ENCODE data around the gene ARID4A. TPM values are rescaled to one million over a fixed set of nuclear protein-coding genes. Genes with fewer than 3 reads are reported as not detected.

ARID4A gene
- total RNA-seq, 4 donors from 2014 or later = 9.9 to 19.3 (median 13.4) TPM

- intact Hi-C loops (cut with DNase I) = no loop called here
- H3K27me3 ChIP-seq = no peaks in the 10 kb centered on the region
- TF ChIP-seq POLR2A (IDR thresholded peaks at IDR 0.05) (no peak), CTCF (IDR thresholded peaks at IDR 0.05) (no peak)
- WGBS, 2 donors = 93 to 95% methylated on average over 8 of the region's 8 CpGs
- no peak for DNase-seq
- no peak overlapping the region for H3K27ac ChIP-seq
- peaks cover 0 to 74% (median 8%) of the 10 kb centered on the region in 3 donors for H3K36me3 ChIP-seq
- no peaks in the 10 kb centered on the region for H3K9me3 ChIP-seq
- H3K4me3 ChIP-seq = no peak overlapping the region
- peaks cover 0 to 35% (median 19%) of the 10 kb centered on the region in 3 donors for H3K4me1 ChIP-seq
Observed at GRCh38 chr14:58278177-58278576, 20.2 kb upstream of the ARID4A start.

- WGBS, 2 donors = 1 to 4% methylated on average over 4 of the region's 4 CpGs
- peaks cover 0 to 84% (median 14%) of the 10 kb centered on the region in 3 donors for H3K36me3 ChIP-seq
- peaks cover 0 to 48% (median 18%) of the 10 kb centered on the region in 3 donors for H3K4me1 ChIP-seq
- DNase-seq = no peak
- H3K9me3 ChIP-seq = no peaks in the 10 kb centered on the region
- peak overlapping the region in 1 of 4 donors; percentile 1 for H3K4me3 ChIP-seq
- peak overlapping the region; percentile 23 to 82 (median 79) for H3K27ac ChIP-seq
- TF ChIP-seq CTCF (IDR thresholded peaks at IDR 0.05) (no peak), POLR2A (IDR thresholded peaks at IDR 0.05) (no peak)
- intact Hi-C loops (cut with DNase I) = no loop called here
- no peaks in the 10 kb centered on the region for H3K27me3 ChIP-seq
Observed at GRCh38 chr14:58280954-58281787, 17.2 kb upstream of the ARID4A start.

GRCh38 chr14:58281969-58282368 lies 16.4 kb upstream of the ARID4A start:
- TF ChIP-seq CTCF (IDR thresholded peaks at IDR 0.05) = no peak
- no peak for TF ChIP-seq POLR2A (IDR thresholded peaks at IDR 0.05)
- Histone ChIP-seq H3K4me3 (no peak overlapping the region), H3K4me1 (peaks cover 0 to 47% (median 18%) of the 10 kb centered on the region in 3 donors), H3K27me3 (no peaks in the 10 kb centered on the region), H3K36me3 (peaks cover 0 to 84% (median 14%) of the 10 kb centered on the region in 3 donors), H3K9me3 (no peaks in the 10 kb centered on the region), H3K27ac (peak overlapping the region; percentile 23 to 80 (median 54))
- intact Hi-C loops (cut with DNase I) = no loop called here
- WGBS, 2 donors = 46 to 52% methylated on average over 3 of the region's 3 CpGs
- DNase-seq = no peak

DNA sequence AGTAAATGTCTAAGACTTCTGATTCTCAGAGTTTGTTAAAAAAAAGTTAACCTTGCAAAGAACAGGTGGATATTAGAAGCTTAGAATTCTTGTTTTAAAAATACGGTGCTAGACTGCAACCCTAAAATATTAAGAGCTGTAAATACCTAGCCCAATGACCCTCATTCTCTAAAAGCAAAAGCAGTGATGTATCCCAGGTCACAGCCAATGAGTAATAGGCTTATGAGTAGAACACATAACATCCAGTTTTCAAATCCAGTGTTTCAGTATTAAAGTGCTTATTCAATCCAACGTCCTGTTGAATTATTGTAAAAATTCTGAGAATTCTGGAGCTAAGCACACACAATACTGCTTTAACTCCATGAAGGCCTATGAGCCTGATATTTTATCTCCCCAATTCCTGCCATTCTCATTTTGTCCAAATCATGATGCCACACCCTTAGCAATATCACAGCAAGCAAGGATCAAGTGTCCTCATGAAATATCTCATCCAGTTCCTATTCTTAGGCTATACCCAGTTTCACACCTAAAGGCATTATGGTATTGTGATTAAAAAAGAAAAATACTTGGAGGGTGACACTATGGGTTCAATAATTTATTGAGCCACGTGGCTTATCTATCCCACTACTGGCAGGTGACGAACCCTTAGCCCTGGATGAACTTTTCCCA lies 15.3 kb upstream of the ARID4A start:
- no peaks in the 10 kb centered on the region for H3K27me3 ChIP-seq
- no peak overlapping the region for H3K4me3 ChIP-seq
- H3K36me3 ChIP-seq = peaks cover 0 to 84% (median 6%) of the 10 kb centered on the region in 3 donors
- H3K9me3 ChIP-seq = no peaks in the 10 kb centered on the region
- intact Hi-C loops (cut with DNase I) = no loop called here
- no peak for DNase-seq
- peaks cover 0 to 54% (median 18%) of the 10 kb centered on the region in 3 donors for H3K4me1 ChIP-seq
- WGBS, 2 donors = 72 to 73% methylated on average over 4 of the region's 4 CpGs
- TF ChIP-seq CTCF (IDR thresholded peaks at IDR 0.05) (no peak), POLR2A (IDR thresholded peaks at IDR 0.05) (no peak)
- peak overlapping the region in 2 of 4 donors; percentile 2 to 22 for H3K27ac ChIP-seq

- peaks cover 0 to 61% (median 18%) of the 10 kb centered on the region in 3 donors for H3K4me1 ChIP-seq
- TF ChIP-seq CTCF (IDR thresholded peaks at IDR 0.05) (no peak), POLR2A (IDR thresholded peaks at IDR 0.05) (no peak)
- H3K27me3 ChIP-seq = no peaks in the 10 kb centered on the region
- no peak for DNase-seq
- peak overlapping the region in 1 of 4 donors; percentile 22 for H3K27ac ChIP-seq
- H3K36me3 ChIP-seq = peaks cover 0 to 84% (median 6%) of the 10 kb centered on the region in 3 donors
- H3K4me3 ChIP-seq = no peak overlapping the region
- no peaks in the 10 kb centered on the region for H3K9me3 ChIP-seq
- intact Hi-C loops (cut with DNase I) = no loop called here
Observed at GRCh38 chr14:58283730-58284129, 14.6 kb upstream of the ARID4A start.
